Measurements from ENCODE around the gene MYO1E.
"Not testable (repeated sequence)": the region's sequence is repeated elsewhere in the genome, so short reads cannot be mapped to it uniquely, and the experiment has no call there.

MYO1E gene

GRCh38 chr15:59352189-59352588 is 20.5 kb downstream of the MYO1E start:
- DNase-seq (ENCODE audit: low read depth in 2 of 3, low spot score in 2 of 3) = no peak

- no peak for DNase-seq (ENCODE audit: low read depth in 2 of 3, low spot score in 2 of 3)
These were observed 22.3 kb downstream of the MYO1E start for GRCh38 chr15:59350421-59350732.

GRCh38 chr15:59349680-59350420 is 22.8 kb downstream of the MYO1E start:
- DNase-seq (ENCODE audit: low read depth in 2 of 3, low spot score in 2 of 3) = no peak

GRCh38 chr15:59347915-59348314 is 24.8 kb downstream of the MYO1E start:
- no peak for DNase-seq (ENCODE audit: low read depth in 2 of 3, low spot score in 2 of 3)

- no peak for DNase-seq (ENCODE audit: low read depth in 2 of 3, low spot score in 2 of 3)
These were observed 25.7 kb downstream of the MYO1E start for GRCh38 chr15:59346951-59347350.

- no peak for DNase-seq (ENCODE audit: low read depth in 2 of 3, low spot score in 2 of 3)
These were observed 27.3 kb downstream of the MYO1E start for GRCh38 chr15:59345326-59345725.

- no peak for DNase-seq (ENCODE audit: low read depth in 2 of 3, low spot score in 2 of 3)
These were observed 28.4 kb downstream of the MYO1E start for GRCh38 chr15:59344311-59344710.

- DNase-seq (ENCODE audit: low read depth in 2 of 3, low spot score in 2 of 3) = no peak
These were observed 32.3 kb downstream of the MYO1E start for GRCh38 chr15:59340325-59340724.

- no peak for DNase-seq (ENCODE audit: low read depth in 2 of 3, low spot score in 2 of 3)
These were observed 33.4 kb downstream of the MYO1E start for GRCh38 chr15:59339252-59339672.

GRCh38 chr15:59338414-59338813 is 34.3 kb downstream of the MYO1E start:
- no peak for DNase-seq (ENCODE audit: low read depth in 2 of 3, low spot score in 2 of 3)

GRCh38 chr15:59336725-59337124 is 35.9 kb downstream of the MYO1E start:
- not testable (repeated sequence) for DNase-seq (ENCODE audit: low read depth in 2 of 3, low spot score in 2 of 3)

GRCh38 chr15:59335207-59335786 is 37.4 kb downstream of the MYO1E start:
- no peak for DNase-seq (ENCODE audit: low read depth in 2 of 3, low spot score in 2 of 3)

- no peak for DNase-seq (ENCODE audit: low read depth in 2 of 3, low spot score in 2 of 3)
These were observed 38.6 kb downstream of the MYO1E start for GRCh38 chr15:59334076-59334415.

- no peak for DNase-seq (ENCODE audit: low read depth in 2 of 3, low spot score in 2 of 3)
These were observed 39.1 kb downstream of the MYO1E start for GRCh38 chr15:59333401-59334075.

GRCh38 chr15:59332009-59332408 is 40.7 kb downstream of the MYO1E start:
- no peak for DNase-seq (ENCODE audit: low read depth in 2 of 3, low spot score in 2 of 3)

- DNase-seq (ENCODE audit: low read depth in 2 of 3, low spot score in 2 of 3) = no peak
These were observed 42.0 kb downstream of the MYO1E start for GRCh38 chr15:59330649-59331048.

- DNase-seq (ENCODE audit: low read depth in 2 of 3, low spot score in 2 of 3) = no peak
These were observed 42.9 kb downstream of the MYO1E start for GRCh38 chr15:59329570-59330350.

GRCh38 chr15:59329091-59329490 is 43.6 kb downstream of the MYO1E start:
- no peak for DNase-seq (ENCODE audit: low read depth in 2 of 3, low spot score in 2 of 3)

- DNase-seq (ENCODE audit: low read depth in 2 of 3, low spot score in 2 of 3) = no peak
These were observed 44.7 kb downstream of the MYO1E start for GRCh38 chr15:59327942-59328341.

- DNase-seq (ENCODE audit: low read depth in 2 of 3, low spot score in 2 of 3) = no peak
These were observed 45.8 kb downstream of the MYO1E start for GRCh38 chr15:59326856-59327255.

- DNase-seq (ENCODE audit: low read depth in 2 of 3, low spot score in 2 of 3) = no peak
These were observed 50.5 kb downstream of the MYO1E start for GRCh38 chr15:59322056-59322759.

Data from activated CD8-positive, alpha-beta memory T cell treated with anti-CD3 and anti-CD28 coated beads for 48 hours (primary cell).